Activated CD4-positive, alpha-beta T cell treated with anti-CD3 and anti-CD28 coated beads, Interleukin-10, Interleukin-2, amounts not matched to agents 100 ng/mL and 50 ng/mL, durations not matched to agents 16 hours and 8 hours (primary cell): ENCODE measurements around the gene UPB1.
"Not testable (repeated sequence)": the region's sequence is repeated elsewhere in the genome, so short reads cannot be mapped to it uniquely, and the experiment has no call there.

Experiments used
- DNase-seq: peaks from one replicate; pipeline ENCODE4 v3.0.0-alpha.2; 2020

UPB1 gene

GRCh38 chr22:24482998-24483397 lies 12.1 kb upstream of the UPB1 start:
- no peak for DNase-seq

GRCh38 chr22:24483976-24484545 lies 11.1 kb upstream of the UPB1 start:
- DNase-seq, result no peak

- no peak for DNase-seq
Measured at GRCh38 chr22:24485170-24485569, 10.0 kb upstream of the UPB1 start.

DNA sequence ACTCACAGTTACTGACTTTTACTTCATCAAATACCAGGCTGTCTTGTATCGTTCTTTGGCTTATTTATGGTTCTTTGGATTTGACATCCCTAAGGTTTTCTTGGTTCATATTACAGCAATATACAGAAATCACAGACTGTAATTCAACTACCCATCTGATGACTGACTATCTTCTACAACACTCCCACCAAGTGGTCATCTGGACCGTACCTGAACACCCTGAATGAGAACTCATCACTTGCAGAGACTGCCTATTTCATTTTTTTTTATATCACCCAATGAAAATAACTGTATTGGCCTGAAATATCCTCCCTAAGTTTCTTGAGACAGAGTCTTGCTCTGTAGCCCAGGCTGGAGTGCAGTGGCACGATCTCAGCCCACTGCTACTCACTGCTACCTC lies 9.5 kb upstream of the UPB1 start:
- DNase-seq, result no peak

DNA sequence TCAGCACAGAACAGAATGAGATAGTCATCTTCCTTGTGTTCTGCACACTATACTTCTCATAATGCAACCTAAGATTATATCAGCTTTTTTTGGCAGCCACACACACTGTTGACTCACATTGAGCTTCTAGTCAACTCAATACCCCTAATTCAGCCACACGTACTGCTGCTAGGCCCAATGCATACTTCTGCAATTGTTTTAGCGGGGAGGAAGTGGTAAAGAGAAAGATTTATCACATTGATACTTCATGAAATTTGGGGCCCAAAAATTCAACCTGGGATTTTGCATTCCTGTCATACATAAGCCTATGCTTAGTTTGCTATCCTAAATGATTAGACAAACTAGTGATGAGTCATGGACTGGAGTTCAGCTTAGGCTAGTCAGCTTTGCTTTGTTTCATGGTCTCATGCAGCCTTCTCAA lies 8.6 kb upstream of the UPB1 start:
- DNase-seq, result peak; percentile 96

DNA sequence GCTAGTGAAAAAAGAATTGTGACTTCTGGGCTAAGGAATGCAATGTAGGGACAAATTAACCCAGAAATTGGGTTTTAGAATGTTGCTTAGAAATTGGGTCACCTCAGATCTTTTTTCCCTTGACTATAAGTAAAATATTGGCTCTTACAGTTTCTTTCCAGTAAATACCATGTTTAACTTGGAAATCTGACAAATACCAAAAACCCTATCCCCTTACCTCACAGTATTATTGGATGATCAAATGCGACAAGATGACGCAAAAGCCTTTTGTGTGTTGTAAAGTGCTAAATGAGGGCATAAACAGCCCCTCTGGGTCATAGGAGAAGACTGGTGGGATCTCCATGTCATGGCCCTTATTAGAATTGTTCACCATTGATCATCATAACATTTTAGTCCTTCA lies 6.1 kb upstream of the UPB1 start:
- DNase-seq, result no peak

DNA sequence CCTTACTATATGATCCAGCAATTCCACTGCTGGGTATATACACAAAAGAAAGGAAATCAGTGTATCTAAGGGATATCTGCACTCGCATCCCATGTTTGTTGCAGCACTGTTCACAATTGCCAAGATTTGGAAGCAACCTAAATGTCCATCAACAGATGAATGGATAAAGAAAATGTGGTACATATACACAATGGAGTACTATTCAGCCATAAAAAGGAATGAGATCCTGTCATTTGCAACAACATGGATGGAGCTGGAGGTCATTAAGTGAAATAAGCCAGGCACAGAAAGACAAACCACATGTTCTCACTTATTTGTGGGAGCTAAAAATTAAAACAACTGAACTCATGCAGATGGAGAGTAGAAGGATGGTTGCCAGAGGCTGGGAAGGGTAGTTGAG lies 5.7 kb upstream of the UPB1 start:
- not testable (repeated sequence) for DNase-seq

GRCh38 chr22:24492391-24492790 lies 2.7 kb upstream of the UPB1 start:
- DNase-seq, result no peak

GRCh38 chr22:24494167-24494527 lies 985 bp upstream of the UPB1 start:
- DNase-seq, result no peak

DNA sequence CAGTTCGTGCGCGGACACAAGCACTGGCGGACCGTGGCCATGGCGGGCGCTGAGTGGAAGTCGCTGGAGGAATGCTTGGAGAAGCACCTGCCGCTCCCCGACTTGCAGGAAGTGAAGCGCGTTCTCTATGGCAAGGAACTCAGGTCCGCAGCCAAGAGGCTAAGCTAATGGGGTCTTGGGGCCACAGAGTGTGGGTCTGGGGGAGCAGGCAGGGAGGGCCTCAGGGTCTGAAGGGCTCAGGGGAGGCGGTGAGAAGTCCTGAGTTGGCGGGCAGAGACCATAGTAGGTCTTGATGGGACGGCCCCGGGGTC lies 188 bp downstream of the UPB1 start:
- DNase-seq, result no peak

DNA sequence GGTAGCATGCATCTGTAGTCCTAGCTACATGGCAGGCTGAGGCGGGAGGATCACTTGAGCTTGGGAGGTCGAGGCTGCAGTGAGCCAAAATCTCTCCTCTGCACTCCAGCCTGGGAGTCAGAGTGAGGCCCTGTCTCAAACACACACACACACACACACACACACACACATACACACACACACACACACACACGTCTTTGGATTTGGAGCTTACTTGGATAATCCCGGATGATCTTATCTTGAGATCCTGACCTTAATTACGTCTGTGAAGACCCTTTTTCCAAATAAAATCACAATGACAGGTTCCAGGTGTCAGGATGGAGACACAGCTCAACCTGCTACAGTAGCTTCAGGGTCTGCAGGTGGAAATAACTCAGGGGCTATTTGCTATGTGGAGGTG lies 1.1 kb downstream of the UPB1 start:
- DNase-seq, result no peak

- no peak for DNase-seq
Measured at GRCh38 chr22:24496661-24497060, 1.5 kb downstream of the UPB1 start.

GRCh38 chr22:24497841-24498258 lies 2.7 kb downstream of the UPB1 start:
- no peak for DNase-seq

GRCh38 chr22:24498824-24499223 lies 3.7 kb downstream of the UPB1 start:
- DNase-seq, result no peak

DNA sequence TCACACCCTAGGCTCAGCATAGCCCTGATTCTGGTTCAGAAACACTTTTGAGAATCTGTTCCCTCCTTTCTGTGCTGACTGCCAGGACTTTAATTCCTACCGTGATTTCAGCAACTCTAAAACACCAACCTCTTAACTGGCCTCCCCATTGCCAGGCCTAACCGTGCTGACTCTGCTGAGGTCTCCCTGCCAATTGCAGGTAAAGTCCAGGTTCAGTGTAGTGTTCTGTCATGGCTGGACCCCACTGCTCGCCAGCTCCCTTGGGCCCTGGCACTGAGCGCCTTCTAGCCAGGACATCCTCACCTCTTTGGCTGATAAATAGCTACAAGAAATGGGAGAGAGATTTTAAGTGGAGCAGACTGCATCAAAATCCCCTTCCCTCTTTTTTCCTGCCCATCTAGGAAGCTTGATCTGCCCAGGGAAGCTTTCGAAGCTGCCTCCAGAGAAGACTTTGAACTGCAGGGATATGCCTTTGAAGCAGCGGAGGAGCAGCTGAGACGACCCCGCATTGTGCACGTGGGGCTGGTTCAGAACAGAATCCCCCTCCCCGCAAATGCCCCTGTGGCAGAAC lies 4.7 kb downstream of the UPB1 start:
- no peak for DNase-seq

DNA sequence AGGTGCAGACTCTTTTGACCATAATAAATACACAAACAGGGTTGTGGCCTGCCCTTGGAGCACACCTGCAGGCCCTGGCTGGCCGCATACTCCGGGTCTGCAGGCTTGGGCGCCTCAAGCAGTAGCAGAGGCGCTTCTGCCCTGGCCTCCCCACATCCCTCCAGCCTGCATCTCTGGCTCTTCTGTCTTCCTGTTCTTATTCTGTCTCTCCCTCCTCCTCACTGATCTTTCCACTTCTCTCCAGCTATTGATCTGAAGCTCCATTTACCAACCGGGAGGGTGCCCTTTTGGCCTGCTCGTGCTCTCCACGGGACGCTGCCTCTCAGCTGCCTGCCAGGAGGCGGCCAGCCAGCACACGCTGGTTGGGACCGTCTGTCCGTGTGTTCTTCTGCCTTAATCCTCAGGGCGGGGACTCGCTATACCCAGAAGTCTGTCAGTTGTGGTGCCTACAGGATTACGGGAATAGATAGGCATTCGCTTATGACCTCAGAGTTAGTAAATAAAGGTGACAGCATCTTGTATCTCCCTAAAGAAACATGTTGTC lies 5.2 kb downstream of the UPB1 start:
- DNase-seq, result no peak

GRCh38 chr22:24501301-24502005 lies 6.3 kb downstream of the UPB1 start:
- no peak for DNase-seq

- DNase-seq, result no peak
Measured at GRCh38 chr22:24502034-24502433, 6.9 kb downstream of the UPB1 start.

GRCh38 chr22:24502541-24502940 lies 7.4 kb downstream of the UPB1 start:
- no peak for DNase-seq

GRCh38 chr22:24503137-24503842 lies 8.2 kb downstream of the UPB1 start:
- peak; percentile 71 for DNase-seq

DNA sequence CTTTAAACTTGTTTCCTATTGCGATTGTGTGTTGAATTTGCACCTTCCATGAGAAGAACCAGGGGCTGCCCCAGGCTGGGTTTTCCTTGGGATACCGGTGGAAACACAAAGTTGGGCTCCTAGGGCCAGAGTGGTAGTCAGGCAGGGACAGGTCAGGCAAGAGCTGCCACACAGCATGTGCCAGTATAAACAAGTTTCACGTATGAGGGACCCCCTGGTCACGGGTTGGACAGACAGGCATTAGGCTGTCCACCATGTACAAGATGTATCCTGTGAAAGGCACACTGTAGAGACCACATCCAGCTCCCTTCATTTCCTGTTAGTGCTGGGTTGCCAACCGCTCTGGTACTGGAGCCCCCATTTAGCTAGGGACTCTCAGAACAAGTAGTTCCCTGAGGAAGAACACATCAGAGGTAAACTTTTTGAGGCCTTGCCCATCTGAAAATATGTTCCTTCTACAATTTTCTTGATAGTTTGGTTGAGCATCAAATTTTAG lies 8.8 kb downstream of the UPB1 start:
- no peak for DNase-seq

GRCh38 chr22:24504540-24504939 lies 9.4 kb downstream of the UPB1 start:
- no peak for DNase-seq

- no peak for DNase-seq
Measured at GRCh38 chr22:24504956-24505736, 10.0 kb downstream of the UPB1 start.
